Activated CD4-positive, alpha-beta T cell treated with anti-CD3 and anti-CD28 coated beads for 36 hours (primary cell): Measurements from ENCODE around the gene PSPH. TPM values are rescaled to one million over a fixed set of nuclear protein-coding genes. Genes with fewer than 3 reads are reported as not detected.

Experiments used
- ATAC-seq: fragments of 200-7000 bp; cut with Tn5 transposase; one replicate; pipeline ENCODE4 v1.10.0; 2021; ENCODE audit warnings: mild to moderate bottlenecking, moderate library complexity
- CTCF ChIA-PET: fragments of 350-600 bp; sonication (Branson Sonifier 250); formaldehyde crosslinking; loops from one replicate; lab custom pipeline; 2021; ENCODE audit warnings: antibody characterized with exemption; lab: Charles Lee
- POLR2A ChIA-PET: fragments of 350-600 bp; sonication (Branson Sonifier 250); formaldehyde crosslinking; loops from one replicate; lab custom pipeline; 2021; ENCODE audit warnings: antibody characterized with exemption, inconsistent platforms; lab: Charles Lee
- DNase-seq: peaks from one replicate; pipeline ENCODE4 v3.0.0-alpha.2; 2020
- H3K27ac Mint-ChIP-seq: one replicate; pipeline ENCODE4 v1.8.0; 2021; ENCODE audit warnings: mixed read lengths
- H3K27me3 Mint-ChIP-seq: one replicate; pipeline ENCODE4 v1.8.0; 2021; ENCODE audit warnings: mixed read lengths
- H3K36me3 Mint-ChIP-seq: one replicate; pipeline ENCODE4 v1.8.0; 2021; ENCODE audit warnings: low read depth, mixed read lengths
- H3K4me1 Mint-ChIP-seq: one replicate; pipeline ENCODE4 v1.8.0; 2021; ENCODE audit warnings: mixed read lengths
- H3K4me3 Mint-ChIP-seq: one replicate; pipeline ENCODE4 v1.8.0; 2021; ENCODE audit warnings: mild to moderate bottlenecking, moderate library complexity, mixed read lengths
- H3K9me3 Mint-ChIP-seq: one replicate; pipeline ENCODE4 v1.8.0; 2021; ENCODE audit warnings: low read depth, mixed read lengths
- intact Hi-C, 2 experiments: fragments of 100-400 bp; cut with DNase I in 1 of 2; cut with micrococcal nuclease in 1 of 2; formaldehyde crosslinking; loops; one replicate each; pipeline versions ENCODE4 v1.14.2 to v1.15.1; 2022 to 2024; cut with DNase I, micrococcal nuclease
- total RNA-seq, 2 experiments: library from RNA; stranded (reverse); gene quantifications; one replicate each; pipeline ENCODE4 v1.2.3, GENCODE V29; 2021

PSPH gene
- total RNA-seq, 2 experiments from 2014 or later: 24.4 to 30.3 TPM

- no peak overlapping the region for H3K4me3 Mint-ChIP-seq
These were observed 54.3 kb downstream of the PSPH start for GRCh38 chr7:55996856-55997500.

GRCh38 chr7:55992346-55992745 is 58.9 kb downstream of the PSPH start:
- peaks cover 29% of the 10 kb centered on the region for H3K36me3 Mint-ChIP-seq
- H3K27me3 Mint-ChIP-seq: no peaks in the 10 kb centered on the region
- ATAC-seq: no peak
- ChIA-PET POLR2A (no interaction called here), CTCF (no interaction called here)
- no peaks in the 10 kb centered on the region for H3K9me3 Mint-ChIP-seq
- no peaks in the 10 kb centered on the region for H3K4me1 Mint-ChIP-seq
- H3K27ac Mint-ChIP-seq: peak overlapping the region; percentile 61
- intact Hi-C loops: no loop called here
- no peak overlapping the region for H3K4me3 Mint-ChIP-seq
- no peak for DNase-seq

More at GRCh38 chr7:55996856-55997500, 54.3 kb downstream of the PSPH start:
- DNase-seq (no peak), ATAC-seq (no peak)
- Mint-ChIP-seq H3K4me1 (peaks cover 18% of the 10 kb centered on the region), H3K27me3 (no peaks in the 10 kb centered on the region), H3K9me3 (no peaks in the 10 kb centered on the region), H3K27ac (no peak overlapping the region), H3K36me3 (peaks cover 27% of the 10 kb centered on the region)
- intact Hi-C loops: no loop called here
- ChIA-PET POLR2A (no interaction called here), CTCF (no interaction called here)

GRCh38 chr7:55983537-55983936 is 67.7 kb downstream of the PSPH start:
- peaks cover 35% of the 10 kb centered on the region for H3K36me3 Mint-ChIP-seq
- CTCF ChIA-PET: interaction anchor here (0.8 kb wide), 1 partner anchor 295 kb away, joined by 3 read pairs; no protein-coding TSS in a partner anchor
- intact Hi-C loops: no loop called here

GRCh38 chr7:55980266-55980665 is 71.0 kb downstream of the PSPH start:
- H3K27me3 Mint-ChIP-seq: no peaks in the 10 kb centered on the region
- no peak for ATAC-seq
- intact Hi-C loops: no loop called here
- no peak overlapping the region for H3K4me3 Mint-ChIP-seq
- peaks cover 29% of the 10 kb centered on the region for H3K36me3 Mint-ChIP-seq
- H3K4me1 Mint-ChIP-seq: peaks cover 2% of the 10 kb centered on the region
- no peak overlapping the region for H3K27ac Mint-ChIP-seq
- no peaks in the 10 kb centered on the region for H3K9me3 Mint-ChIP-seq
- no peak for DNase-seq
- POLR2A ChIA-PET: no interaction called here
- CTCF ChIA-PET: interaction anchor here (0.6 to 1.4 kb wide), 5 partner anchors 19 to 95 kb away, joined by 3 to 4 read pairs (median 3); no protein-coding TSS in a partner anchor

More at GRCh38 chr7:55983537-55983936, 67.7 kb downstream of the PSPH start:
- no peak overlapping the region for H3K27ac Mint-ChIP-seq
- DNase-seq (no peak), ATAC-seq (no peak)
- H3K4me3 Mint-ChIP-seq: no peak overlapping the region
- POLR2A ChIA-PET: no interaction called here
- no peaks in the 10 kb centered on the region for H3K9me3 Mint-ChIP-seq
- H3K27me3 Mint-ChIP-seq: no peaks in the 10 kb centered on the region
- H3K4me1 Mint-ChIP-seq: no peaks in the 10 kb centered on the region

GRCh38 chr7:55977831-55978230 is 73.4 kb downstream of the PSPH start:
- ATAC-seq (no peak), DNase-seq (no peak)
- intact Hi-C loops: no loop called here
- CTCF ChIA-PET: interaction anchor here (0.8 kb wide), 1 partner anchor 16 kb away, joined by 4 read pairs; no protein-coding TSS in a partner anchor
- POLR2A ChIA-PET: no interaction called here
- H3K36me3 Mint-ChIP-seq: peaks cover 25% of the 10 kb centered on the region
- H3K27ac Mint-ChIP-seq: no peak overlapping the region
- H3K27me3 Mint-ChIP-seq: no peaks in the 10 kb centered on the region
- H3K9me3 Mint-ChIP-seq: no peaks in the 10 kb centered on the region
- H3K4me1 Mint-ChIP-seq: peaks cover 2% of the 10 kb centered on the region
- H3K4me3 Mint-ChIP-seq: no peak overlapping the region

GRCh38 chr7:55975988-55976633 is 75.1 kb downstream of the PSPH start:
- Mint-ChIP-seq H3K4me3 (no peak overlapping the region), H3K27ac (peak overlapping the region; percentile 1), H3K27me3 (no peaks in the 10 kb centered on the region), H3K36me3 (peaks cover 20% of the 10 kb centered on the region), H3K4me1 (peaks cover 4% of the 10 kb centered on the region), H3K9me3 (no peaks in the 10 kb centered on the region)
- ChIA-PET CTCF (no interaction called here), POLR2A (no interaction called here)
- no peak for DNase-seq
- intact Hi-C loops: no loop called here
- ATAC-seq: no peak

- CTCF ChIA-PET: no interaction called here
- ATAC-seq: no peak
- POLR2A ChIA-PET: no interaction called here
- no peaks in the 10 kb centered on the region for H3K9me3 Mint-ChIP-seq
- no peaks in the 10 kb centered on the region for H3K27me3 Mint-ChIP-seq
- intact Hi-C loops: no loop called here
- DNase-seq: no peak
- no peak overlapping the region for H3K4me3 Mint-ChIP-seq
- peaks cover 12% of the 10 kb centered on the region for H3K36me3 Mint-ChIP-seq
- H3K27ac Mint-ChIP-seq: no peak overlapping the region
- H3K4me1 Mint-ChIP-seq: peaks cover 17% of the 10 kb centered on the region
These were observed 77.4 kb downstream of the PSPH start for GRCh38 chr7:55973747-55974250.

GRCh38 chr7:55970978-55971377 is 80.3 kb downstream of the PSPH start:
- Mint-ChIP-seq H3K4me1 (peaks cover 25% of the 10 kb centered on the region), H3K27me3 (no peaks in the 10 kb centered on the region), H3K9me3 (no peaks in the 10 kb centered on the region), H3K4me3 (no peak overlapping the region), H3K36me3 (peaks cover 19% of the 10 kb centered on the region), H3K27ac (peak overlapping the region; percentile 15)
- intact Hi-C loops: no loop called here
- POLR2A ChIA-PET: interaction anchor here (0.5 kb wide), 1 partner anchor 78 kb away, joined by 3 read pairs; no protein-coding TSS in a partner anchor
- CTCF ChIA-PET: interaction anchor here (1.2 to 2.1 kb wide), 2 partner anchors 8 to 104 kb away, joined by 5 to 8 read pairs; no protein-coding TSS in a partner anchor
- DNase-seq (no peak), ATAC-seq (no peak)

GRCh38 chr7:55970561-55970960 is 80.7 kb downstream of the PSPH start:
- ChIA-PET CTCF (interaction anchor here (2.1 kb wide), 1 partner anchor 8 kb away, joined by 8 read pairs; no protein-coding TSS in a partner anchor), POLR2A (no interaction called here)
- H3K4me3 Mint-ChIP-seq: no peak overlapping the region
- H3K36me3 Mint-ChIP-seq: peaks cover 22% of the 10 kb centered on the region
- H3K9me3 Mint-ChIP-seq: no peaks in the 10 kb centered on the region
- no peak for ATAC-seq
- H3K27me3 Mint-ChIP-seq: no peaks in the 10 kb centered on the region
- intact Hi-C loops: no loop called here
- peaks cover 29% of the 10 kb centered on the region for H3K4me1 Mint-ChIP-seq
- DNase-seq: no peak
- no peak overlapping the region for H3K27ac Mint-ChIP-seq

- H3K36me3 Mint-ChIP-seq: peaks cover 22% of the 10 kb centered on the region
- intact Hi-C loops: loop anchor here in 1 of 2 experiments (5.0 kb wide), 1 partner anchor 83 kb away; the partner anchor contains the start of genes CCT6A and PSPH
- no peaks in the 10 kb centered on the region for H3K27me3 Mint-ChIP-seq
- no peak for ATAC-seq
- no peak overlapping the region for H3K4me3 Mint-ChIP-seq
- DNase-seq: no peak
- no peaks in the 10 kb centered on the region for H3K9me3 Mint-ChIP-seq
- ChIA-PET POLR2A (no interaction called here), CTCF (interaction anchor here (2.1 kb wide), 1 partner anchor 9 kb away, joined by 8 read pairs; no protein-coding TSS in a partner anchor)
- peaks cover 34% of the 10 kb centered on the region for H3K4me1 Mint-ChIP-seq
- no peak overlapping the region for H3K27ac Mint-ChIP-seq
These were observed 81.9 kb downstream of the PSPH start for GRCh38 chr7:55969391-55969790.

- peaks cover 42% of the 10 kb centered on the region for H3K4me1 Mint-ChIP-seq
- H3K27ac Mint-ChIP-seq: no peak overlapping the region
- ChIA-PET POLR2A (no interaction called here), CTCF (interaction anchor here (0.7 kb wide), 1 partner anchor 533 kb away, joined by 3 read pairs; no protein-coding TSS in a partner anchor)
- no peaks in the 10 kb centered on the region for H3K27me3 Mint-ChIP-seq
- H3K9me3 Mint-ChIP-seq: no peaks in the 10 kb centered on the region
- ATAC-seq: no peak
- no peak for DNase-seq
- intact Hi-C loops: loop anchor here in 1 of 2 experiments (5.0 kb wide), 1 partner anchor 85 kb away; the partner anchor contains the start of genes CCT6A and PSPH
- H3K36me3 Mint-ChIP-seq: peaks cover 22% of the 10 kb centered on the region
- no peak overlapping the region for H3K4me3 Mint-ChIP-seq
These were observed 84.4 kb downstream of the PSPH start for GRCh38 chr7:55966851-55967250.
